HG03097 (cell line): ENCODE results near the gene TXNDC17.
"Not testable (repeated sequence)": the region's sequence is repeated elsewhere in the genome, so short reads cannot be mapped to it uniquely, and the experiment has no call there.

Source experiments
- ATAC-seq: cut with Tn5 transposase; IDR thresholded peaks from one replicate; pipeline ENCODE4 v1.9.1; 2021; ENCODE audit not compliant: unreplicated experiment, low FRiP score

TXNDC17 gene

GRCh38 chr17:6658411-6658810 lies 17.6 kb downstream of the TXNDC17 start:
- ATAC-seq, result not testable (repeated sequence)

- no peak for ATAC-seq
Observed at GRCh38 chr17:6660101-6660500, 19.2 kb downstream of the TXNDC17 start.

DNA sequence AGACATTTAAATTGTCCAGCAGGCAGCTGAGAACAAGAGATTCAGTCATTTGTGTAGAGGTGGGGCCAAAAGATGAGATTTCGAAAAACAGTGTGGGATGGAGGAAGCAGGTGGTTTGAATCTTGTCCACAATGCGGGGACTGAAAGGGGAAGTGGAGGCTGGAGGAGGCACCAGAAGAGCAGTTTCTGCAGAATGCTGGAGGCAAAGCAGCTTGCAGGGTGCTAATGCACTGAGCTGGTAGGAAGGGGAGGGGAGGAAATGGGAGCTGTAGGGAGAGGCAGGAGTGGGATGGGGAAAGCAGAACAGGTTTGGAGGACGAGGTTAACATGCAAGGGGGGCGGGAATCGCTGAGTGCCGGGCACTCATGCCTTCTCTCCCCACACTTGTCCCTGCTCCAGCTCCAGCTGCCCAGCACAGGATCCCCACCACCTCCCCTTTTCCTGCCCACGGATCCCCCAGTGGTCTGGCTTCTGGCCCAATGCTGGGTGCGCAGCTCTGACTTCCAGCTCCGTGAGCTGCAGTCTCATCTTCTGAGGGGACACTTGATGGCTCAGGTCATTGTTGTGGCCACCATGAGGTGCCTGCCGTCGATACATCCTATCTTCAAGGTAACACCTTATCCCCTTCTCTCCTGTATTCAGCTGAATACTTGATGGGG lies 20.1 kb downstream of the TXNDC17 start:
- no peak for ATAC-seq

DNA sequence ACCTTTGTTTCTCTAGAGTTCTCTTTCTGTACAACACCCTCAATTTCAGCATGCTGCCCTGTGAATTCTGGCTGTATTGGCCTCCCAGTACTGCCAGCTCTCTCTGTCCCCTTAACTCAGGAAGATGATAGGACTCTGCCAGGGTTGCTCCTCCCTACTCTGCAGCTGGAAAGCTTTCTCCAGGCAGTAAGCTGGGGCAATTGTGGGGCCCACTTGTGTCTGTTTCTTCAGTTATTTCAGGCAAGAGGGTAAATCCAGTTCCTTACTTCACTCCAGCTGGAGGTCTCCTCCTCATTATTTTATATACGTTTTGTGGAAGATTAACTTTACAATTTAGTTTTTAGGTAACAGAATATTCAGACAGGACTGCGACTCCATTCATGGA lies 20.6 kb downstream of the TXNDC17 start:
- no peak for ATAC-seq

- ATAC-seq, result not testable (repeated sequence)
Observed at GRCh38 chr17:6663200-6663599, 22.3 kb downstream of the TXNDC17 start.

DNA sequence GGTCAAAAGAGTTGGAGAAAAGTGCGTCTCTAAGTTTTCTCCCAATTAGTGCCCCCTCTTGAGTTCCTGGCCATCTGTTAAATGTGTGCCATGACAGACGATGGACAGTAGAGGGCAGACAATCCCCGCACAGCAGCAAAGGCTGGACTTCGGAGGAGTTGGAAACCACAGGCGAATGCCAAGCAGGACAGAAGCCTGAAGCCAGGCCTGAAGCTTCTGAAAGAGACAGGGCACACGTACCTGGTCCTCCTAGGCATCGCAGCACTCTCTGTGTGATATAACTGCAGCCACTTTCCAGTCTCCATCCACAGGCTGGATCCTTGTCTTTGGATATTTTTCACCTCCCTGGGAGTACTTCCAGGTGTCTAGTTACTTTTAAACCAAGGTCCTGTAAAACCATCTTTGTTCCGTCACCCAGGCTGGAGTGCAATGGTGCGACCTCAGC lies 25.2 kb downstream of the TXNDC17 start:
- ATAC-seq, result no peak

GRCh38 chr17:6666557-6666956 lies 25.7 kb downstream of the TXNDC17 start:
- no peak for ATAC-seq

DNA sequence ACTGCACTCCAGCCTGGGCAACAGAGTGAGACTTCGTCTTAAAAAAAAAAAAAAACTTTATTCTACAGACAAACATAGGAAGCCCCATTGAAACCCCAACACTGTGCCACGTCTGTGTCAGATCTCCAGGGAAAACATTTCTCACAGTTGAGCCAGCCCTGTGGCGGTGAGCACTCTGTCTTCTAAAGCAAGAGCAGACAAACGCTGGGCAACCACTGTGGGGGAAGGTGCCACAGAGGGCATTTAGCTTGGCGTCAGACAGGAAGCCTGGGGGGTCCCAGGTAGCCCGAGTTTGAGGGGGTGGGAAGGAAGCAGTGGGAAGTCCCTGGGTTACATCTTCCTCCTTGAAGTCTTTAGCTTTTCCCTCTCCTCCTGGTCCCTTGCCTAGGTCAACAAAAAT lies 26.7 kb downstream of the TXNDC17 start:
- no peak for ATAC-seq

- ATAC-seq, result no peak
Observed at GRCh38 chr17:6668219-6668618, 27.4 kb downstream of the TXNDC17 start.

GRCh38 chr17:6668727-6669425 lies 28.0 kb downstream of the TXNDC17 start:
- no peak for ATAC-seq

DNA sequence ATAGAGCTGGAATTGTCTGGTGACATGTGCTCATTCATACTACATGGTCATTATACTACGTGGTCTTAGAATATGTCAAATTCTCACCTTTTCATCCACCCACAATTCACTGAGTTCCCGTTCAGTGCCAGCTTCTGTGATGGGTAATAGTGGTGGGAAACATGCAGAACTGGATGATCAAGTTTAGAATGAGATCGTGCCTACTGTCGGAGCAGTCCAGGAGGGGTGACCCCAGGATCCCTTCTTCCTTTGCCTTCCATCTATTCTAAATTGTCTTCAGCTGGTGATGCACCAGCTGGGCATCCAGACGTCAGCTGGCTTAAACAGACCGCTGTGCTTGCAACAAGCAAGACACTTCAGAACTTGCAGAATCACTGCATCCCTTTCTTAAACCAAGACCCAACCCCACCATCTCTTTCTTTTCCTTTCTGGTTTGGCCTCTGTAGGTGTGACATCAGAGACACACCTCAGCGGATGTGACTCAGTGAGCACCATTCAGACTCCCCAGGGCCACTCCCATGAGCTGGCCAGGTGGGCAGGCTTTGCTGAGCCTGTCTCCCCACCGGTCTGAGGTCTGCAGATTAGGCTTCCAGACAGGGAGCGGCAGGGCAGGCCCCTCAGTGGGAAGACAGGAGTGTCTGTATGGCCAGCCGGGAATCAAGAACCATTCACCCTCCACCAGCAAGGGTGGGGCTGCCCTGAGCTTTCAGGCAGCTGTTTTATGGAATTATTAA lies 28.8 kb downstream of the TXNDC17 start:
- no peak for ATAC-seq

DNA sequence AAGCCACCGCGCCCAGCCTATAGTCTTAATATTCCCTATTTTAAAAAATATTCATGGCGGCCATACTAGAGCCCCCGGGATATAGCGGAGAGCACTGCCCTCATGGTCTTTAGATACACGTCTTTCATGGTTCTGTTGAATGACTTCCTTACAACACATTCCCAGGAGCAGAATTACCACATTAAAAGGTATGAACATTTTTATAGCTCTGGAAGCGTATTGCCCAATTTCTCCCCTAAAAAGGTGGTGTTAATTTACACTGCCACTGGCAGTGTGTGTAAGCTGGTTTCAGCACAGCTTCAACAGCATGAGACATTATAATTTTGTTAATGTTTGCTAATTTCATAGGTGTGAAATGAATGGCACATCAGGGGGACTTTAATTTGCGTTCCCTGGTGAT lies 29.7 kb downstream of the TXNDC17 start:
- no peak for ATAC-seq

DNA sequence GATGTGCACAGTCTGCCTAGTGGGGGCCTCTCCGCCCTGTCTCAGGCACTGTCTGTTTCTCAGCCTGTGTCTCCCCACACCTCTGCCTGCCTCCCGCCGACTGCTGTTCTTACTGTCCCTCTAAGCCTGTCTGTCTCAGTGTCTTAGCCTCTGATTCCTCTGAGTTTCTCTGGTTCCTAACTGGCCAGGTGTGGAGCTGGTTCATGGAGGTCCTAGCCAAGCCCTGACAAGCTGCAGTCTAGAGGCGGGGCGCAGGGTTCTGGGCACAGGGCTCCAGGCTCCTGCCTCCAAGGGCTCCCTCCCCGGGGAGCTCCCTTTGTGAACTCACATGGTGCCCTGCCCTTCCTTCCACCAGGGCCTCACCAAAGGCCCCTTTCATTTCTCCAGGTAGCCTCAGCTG lies 30.1 kb downstream of the TXNDC17 start:
- ATAC-seq, result no peak

DNA sequence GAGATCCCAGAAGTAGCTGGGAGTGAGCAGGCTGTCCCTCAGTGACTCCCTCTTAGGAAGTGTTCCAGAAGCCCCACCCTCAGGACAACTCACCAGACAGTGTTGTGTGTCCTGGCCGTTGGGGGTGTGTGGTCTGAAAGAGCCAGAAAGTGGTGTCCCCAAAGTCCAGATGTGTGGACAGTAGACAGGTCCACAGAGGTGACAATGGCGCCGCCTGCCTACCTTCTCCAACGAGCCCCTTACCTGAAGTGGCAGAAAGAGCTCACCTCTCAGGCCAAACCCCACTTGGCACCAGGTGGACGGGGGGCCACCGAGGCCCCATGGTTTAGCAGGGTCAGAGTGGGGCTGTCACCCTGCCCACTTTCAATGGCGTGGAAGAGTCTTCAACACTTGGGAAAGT lies 30.6 kb downstream of the TXNDC17 start:
- ATAC-seq, result no peak

DNA sequence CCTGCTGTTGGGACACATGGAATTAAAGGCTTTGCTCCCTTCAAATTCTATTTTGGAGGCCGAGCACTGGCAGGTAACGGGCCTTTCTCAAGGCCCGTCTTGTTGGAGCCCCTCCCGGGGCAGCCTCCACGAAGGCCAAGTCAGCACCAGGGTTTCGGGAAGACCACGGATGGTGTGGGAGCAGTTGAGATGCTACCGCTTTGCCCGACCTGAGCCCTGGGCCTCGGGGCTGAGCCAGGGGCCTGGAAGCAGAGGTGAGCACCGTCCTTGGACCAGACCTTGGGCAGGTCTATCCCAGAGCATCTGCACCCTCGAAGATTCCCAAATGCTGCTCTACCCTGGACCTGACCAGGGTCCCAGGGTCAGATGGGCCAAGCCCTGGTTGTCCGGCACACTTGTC lies 33.7 kb downstream of the TXNDC17 start:
- ATAC-seq, result no peak

GRCh38 chr17:6675201-6675825 lies 34.5 kb downstream of the TXNDC17 start:
- ATAC-seq, result no peak

DNA sequence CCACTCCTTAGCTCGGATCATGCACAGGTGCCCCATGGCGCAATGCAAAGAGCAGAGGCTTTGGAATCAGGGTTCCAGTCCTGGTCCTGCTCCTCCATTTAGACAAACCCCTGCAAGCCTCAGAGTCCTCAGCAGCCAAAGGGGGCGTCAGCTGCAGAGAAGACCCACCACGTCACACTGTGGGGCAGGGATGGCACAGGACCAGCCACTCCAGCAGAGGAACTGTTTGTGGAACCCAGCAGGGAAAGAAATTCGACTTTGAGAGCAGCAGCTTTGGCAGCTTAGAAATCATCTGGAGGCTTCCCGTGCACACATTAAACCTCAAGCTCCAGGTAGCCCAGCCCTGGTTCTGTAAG lies 35.9 kb downstream of the TXNDC17 start:
- no peak for ATAC-seq

DNA sequence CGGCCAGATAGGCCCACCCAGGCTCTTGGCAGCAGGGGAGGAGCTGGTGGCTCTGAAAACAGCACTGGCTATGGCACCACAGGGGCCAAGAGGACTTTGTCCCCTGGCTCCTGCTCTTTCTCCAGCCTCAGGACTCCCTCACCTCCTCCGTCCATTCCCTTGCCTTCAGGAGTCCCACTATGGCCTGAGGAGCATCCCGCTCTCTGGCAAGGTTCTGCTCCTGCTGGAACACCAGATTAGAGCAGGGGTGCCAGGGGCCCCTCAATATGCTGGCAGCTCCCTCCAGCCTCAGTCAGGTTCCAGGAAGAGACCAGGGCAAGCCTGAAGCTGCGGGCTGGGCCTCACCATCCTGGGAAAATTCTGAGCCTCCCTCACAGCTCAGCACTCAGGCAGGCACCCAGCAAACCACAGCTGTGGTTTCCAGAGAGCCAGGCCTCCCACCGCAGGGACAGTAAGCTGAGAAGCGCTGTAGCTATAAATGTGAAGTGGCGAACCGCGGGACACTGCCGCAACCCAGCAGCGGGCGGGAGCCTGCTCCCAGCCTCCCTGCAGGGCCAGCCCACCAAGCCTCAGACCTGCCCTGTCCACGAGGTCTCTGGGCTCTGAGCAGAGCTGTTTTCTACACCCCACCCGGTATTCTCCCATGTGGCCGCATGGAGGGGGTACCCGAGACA lies 36.4 kb downstream of the TXNDC17 start:
- ATAC-seq, result no peak

- no peak for ATAC-seq
Observed at GRCh38 chr17:6677946-6678345, 37.1 kb downstream of the TXNDC17 start.

DNA sequence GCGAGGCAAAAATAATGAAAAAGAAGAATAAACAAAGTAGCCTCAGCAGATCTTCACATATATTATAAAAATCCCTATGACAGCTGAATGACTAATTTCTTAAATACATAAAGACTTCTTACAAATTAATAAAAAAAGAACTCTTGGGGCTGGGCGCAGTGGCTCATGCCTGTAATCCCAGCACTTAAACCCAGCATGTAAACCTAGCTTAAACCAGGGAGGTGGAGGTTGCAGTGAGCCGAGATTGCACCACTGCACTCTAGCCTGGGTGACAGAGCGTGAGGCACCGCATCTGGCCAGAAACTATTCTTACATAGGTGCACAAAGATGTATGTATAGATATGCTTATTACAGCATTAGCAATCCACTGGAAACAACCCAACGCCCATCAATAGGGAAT lies 38.4 kb downstream of the TXNDC17 start:
- ATAC-seq, result no peak

DNA sequence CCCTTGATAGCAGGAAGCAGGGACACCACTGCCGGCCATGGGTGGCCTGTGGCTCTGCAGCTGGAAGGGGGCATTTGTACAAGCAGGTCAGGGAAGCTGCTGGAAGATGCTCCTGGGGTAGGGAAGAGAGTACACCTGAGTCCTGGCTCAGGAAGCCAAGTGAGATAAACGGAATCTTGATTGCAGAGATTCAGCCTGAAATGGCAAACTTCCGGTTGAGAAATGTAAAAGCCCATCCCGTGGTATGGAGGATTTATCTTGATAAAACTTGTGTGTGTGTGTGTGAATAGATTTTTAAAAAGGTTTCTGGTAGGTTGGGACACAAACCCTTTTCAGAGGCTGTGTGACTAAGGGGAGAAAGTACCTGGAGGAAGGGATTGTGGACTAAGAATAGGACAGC lies 40.3 kb downstream of the TXNDC17 start:
- ATAC-seq, result no peak
